ENCODE results near the gene RIPK3.

DNA sequence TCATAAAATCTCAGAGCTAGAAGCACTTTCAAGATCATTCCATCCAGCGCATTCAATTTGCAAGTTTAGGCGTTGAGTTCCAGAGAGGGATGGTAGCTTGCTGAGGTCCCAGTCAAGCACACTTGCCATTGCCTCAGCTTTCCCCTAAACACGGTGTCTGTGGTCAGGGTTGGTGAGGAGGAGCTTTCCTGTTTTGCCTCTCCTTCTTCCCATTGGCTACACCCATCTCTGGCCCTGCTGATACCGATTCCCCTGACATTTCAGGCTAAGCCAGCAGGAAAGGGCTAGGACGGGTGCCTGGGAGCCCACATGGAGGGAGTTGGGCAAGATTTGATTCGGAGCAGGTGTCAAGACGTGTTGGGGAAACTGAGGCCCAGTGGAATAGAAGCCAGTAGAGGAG, 37.3 kb upstream of the RIPK3 start:
- TF ChIP-seq POLR2A (IDR thresholded peaks at IDR 0.05; ENCODE audit: low read length) (no peak), BHLHE40 (IDR thresholded peaks at IDR 0.05; ENCODE audit: low read depth, low read length) (no peak), RCOR1 (IDR thresholded peaks at IDR 0.05; ENCODE audit: low read depth, low read length) (no peak), ZNF302 (CRISPR knock-in tag; IDR thresholded peaks at IDR 0.05) (no peak)
- TF ChIP-seq, protein P1, sequence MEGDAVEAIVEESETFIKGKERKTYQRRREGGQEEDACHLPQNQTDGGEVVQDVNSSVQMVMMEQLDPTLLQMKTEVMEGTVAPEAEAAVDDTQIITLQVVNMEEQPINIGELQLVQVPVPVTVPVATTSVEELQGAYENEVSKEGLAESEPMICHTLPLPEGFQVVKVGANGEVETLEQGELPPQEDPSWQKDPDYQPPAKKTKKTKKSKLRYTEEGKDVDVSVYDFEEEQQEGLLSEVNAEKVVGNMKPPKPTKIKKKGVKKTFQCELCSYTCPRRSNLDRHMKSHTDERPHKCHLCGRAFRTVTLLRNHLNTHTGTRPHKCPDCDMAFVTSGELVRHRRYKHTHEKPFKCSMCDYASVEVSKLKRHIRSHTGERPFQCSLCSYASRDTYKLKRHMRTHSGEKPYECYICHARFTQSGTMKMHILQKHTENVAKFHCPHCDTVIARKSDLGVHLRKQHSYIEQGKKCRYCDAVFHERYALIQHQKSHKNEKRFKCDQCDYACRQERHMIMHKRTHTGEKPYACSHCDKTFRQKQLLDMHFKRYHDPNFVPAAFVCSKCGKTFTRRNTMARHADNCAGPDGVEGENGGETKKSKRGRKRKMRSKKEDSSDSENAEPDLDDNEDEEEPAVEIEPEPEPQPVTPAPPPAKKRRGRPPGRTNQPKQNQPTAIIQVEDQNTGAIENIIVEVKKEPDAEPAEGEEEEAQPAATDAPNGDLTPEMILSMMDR (IDR thresholded peaks at IDR 0.05): no peak
